22Rv1 (cell line): ENCODE results near the gene NFKBIA.

Experiments
- H3K27ac ChIP-seq: fragments of 450-650 bp; 2 replicates; pipeline ENCODE4 v1.5.1; 2017
- ZFX ChIP-seq: fragments of 450-650 bp; IDR thresholded peaks from 2 replicates; pipeline ENCODE4 v1.6.1; 2017; ENCODE audit warnings: antibody characterized with exemption, borderline replicate concordance
- TF ChIP-seq, protein P1 (sequence below): fragments of 450-650 bp; IDR thresholded peaks from 2 replicates; pipeline ENCODE4 v1.5.1; 2017; ENCODE audit warnings: mild to moderate bottlenecking

The NFKBIA gene

DNA sequence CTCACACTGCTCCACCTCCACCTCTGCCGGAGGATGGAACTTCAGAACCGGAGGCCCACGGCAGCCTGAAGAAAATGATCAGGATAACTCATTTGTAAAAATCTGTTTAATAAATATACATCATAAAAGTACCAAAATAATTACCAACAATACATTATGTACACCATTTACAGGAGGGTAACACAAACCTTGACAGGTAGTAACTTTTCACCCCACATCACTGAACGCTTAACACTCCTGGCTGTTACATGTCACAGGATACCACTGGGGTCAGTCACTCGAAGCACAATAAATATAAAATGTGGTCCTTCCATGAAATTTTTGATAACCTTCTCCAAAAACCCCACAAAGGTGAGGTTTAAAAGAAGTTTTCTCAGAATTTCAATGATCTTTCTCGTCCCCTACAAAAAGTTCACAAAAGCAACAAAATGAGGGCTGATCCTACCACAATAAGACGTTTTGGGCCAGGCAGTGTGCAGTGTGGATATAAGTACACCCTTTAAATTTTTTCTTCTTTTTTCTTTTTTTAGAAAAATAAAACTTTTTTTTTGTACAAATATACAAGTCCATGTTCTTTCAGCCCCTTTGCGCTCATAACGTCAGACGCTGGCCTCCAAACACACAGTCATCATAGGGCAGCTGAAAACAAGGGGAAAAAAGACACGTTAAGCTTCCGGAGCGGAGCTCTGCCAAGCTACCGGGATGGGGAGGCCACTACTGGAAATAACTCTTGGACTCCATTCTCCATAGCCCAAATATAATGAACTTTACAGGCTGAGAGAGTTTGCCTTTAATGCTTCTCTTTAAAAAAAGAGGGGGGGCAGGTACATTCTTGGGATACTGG is 2.9 kb downstream of the NFKBIA start:
- no peak for TF ChIP-seq ZFX
- TF ChIP-seq, protein P1, sequence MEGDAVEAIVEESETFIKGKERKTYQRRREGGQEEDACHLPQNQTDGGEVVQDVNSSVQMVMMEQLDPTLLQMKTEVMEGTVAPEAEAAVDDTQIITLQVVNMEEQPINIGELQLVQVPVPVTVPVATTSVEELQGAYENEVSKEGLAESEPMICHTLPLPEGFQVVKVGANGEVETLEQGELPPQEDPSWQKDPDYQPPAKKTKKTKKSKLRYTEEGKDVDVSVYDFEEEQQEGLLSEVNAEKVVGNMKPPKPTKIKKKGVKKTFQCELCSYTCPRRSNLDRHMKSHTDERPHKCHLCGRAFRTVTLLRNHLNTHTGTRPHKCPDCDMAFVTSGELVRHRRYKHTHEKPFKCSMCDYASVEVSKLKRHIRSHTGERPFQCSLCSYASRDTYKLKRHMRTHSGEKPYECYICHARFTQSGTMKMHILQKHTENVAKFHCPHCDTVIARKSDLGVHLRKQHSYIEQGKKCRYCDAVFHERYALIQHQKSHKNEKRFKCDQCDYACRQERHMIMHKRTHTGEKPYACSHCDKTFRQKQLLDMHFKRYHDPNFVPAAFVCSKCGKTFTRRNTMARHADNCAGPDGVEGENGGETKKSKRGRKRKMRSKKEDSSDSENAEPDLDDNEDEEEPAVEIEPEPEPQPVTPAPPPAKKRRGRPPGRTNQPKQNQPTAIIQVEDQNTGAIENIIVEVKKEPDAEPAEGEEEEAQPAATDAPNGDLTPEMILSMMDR, result no peak
- peak overlapping the region; percentile 98 for H3K27ac ChIP-seq

- peak overlapping the region; percentile 98 for H3K27ac ChIP-seq
These were observed 3.7 kb downstream of the NFKBIA start for GRCh38 chr14:35400648-35401421.

DNA sequence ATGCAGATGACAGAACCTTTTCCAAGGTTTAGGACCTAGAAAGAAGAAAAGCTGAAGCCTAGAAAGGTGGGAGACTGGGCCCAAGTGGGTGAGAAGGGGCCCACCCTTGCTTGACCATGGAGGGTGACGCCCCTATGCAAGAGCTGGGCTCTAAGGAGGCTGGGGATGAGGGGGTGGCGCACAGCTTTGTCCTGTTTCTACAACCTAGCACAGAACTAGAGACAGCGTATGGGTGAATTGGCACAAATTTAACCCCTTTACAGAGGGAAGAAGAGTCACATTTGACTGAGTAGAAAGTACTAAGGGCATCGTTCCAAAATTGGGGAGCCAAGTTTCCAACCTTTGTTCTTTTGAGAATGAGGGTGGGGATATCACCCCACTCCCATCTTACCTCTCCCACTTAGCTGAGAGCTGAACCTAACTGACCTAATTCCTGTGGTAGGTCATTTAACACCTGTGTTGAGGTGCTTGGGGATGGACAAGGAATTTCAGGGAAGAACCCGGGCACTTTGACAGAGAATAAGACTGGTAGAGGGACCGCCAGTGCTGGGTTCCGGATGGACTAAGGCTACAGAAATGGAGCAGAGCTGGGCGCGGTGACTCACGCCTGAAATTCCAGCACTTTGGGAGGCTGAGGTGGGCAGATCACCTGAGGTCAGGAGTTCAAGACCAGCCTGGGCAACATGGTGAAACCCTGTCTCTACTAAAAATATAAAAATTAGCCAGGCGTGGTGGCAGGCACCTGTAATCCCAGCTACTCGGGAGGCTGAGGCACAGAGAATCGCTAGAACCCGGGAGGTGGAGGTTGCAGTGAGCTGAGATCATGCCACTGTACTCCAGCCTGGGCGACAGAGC is 5.2 kb downstream of the NFKBIA start:
- H3K27ac ChIP-seq, result peak overlapping the region; percentile 98
- TF ChIP-seq ZFX, result no peak
- TF ChIP-seq, protein P1, result no peak

More at GRCh38 chr14:35400648-35401421, 3.7 kb downstream of the NFKBIA start:
- TF ChIP-seq, protein P1, result no peak
- TF ChIP-seq ZFX, result no peak

GRCh38 chr14:35398071-35398584 is 6.4 kb downstream of the NFKBIA start:
- no peak for TF ChIP-seq ZFX
- TF ChIP-seq, protein P1, result no peak
- H3K27ac ChIP-seq, result peak overlapping the region; percentile 98

- H3K27ac ChIP-seq, result peak overlapping the region; percentile 98
These were observed 7.9 kb downstream of the NFKBIA start for GRCh38 chr14:35396610-35397009.

- no peak overlapping the region for H3K27ac ChIP-seq
- TF ChIP-seq ZFX, result no peak
- TF ChIP-seq, protein P1, result no peak
These were observed 9.3 kb downstream of the NFKBIA start for GRCh38 chr14:35395283-35395682.
